ENCODE data around the gene HEPN1. TPM values are rescaled to one million over a fixed set of nuclear protein-coding genes. Genes with fewer than 3 reads are reported as not detected.

HEPN1 gene
- not detected for total RNA-seq

- Histone ChIP-seq H3K27me3 (no peaks in the 10 kb centered on the region), H3K4me3 (no peak within 1 kb of the TSS), H3K36me3 (no peaks in the 10 kb centered on the region), H3K9ac (ENCODE audit: low read depth in 2 of 2, low read length in 2 of 2) (no peak within 1 kb of the TSS), H3K9me3 (no peaks in the 10 kb centered on the region), H3K27ac (no peak within 1 kb of the TSS), H3K4me1 (no peaks in the 10 kb centered on the region)
- no peak for TF ChIP-seq CTCF (IDR thresholded peaks at IDR 0.05)
- no peak for DNase-seq
- intact Hi-C loops (cut with DNase I), result no loop called here
These were observed at the start of gene HEPN1 for GRCh38 chr11:124918950-124919349. Gene HEPN1, plus strand, starts transcription at chr11:124919250.

GRCh38 chr11:124869331-124869730, 49.7 kb upstream of the HEPN1 start:
- Histone ChIP-seq H3K9ac (ENCODE audit: low read depth in 2 of 2, low read length in 2 of 2) (no peak overlapping the region), H3K27me3 (peaks cover 61% of the 10 kb centered on the region), H3K4me3 (no peak overlapping the region), H3K9me3 (no peaks in the 10 kb centered on the region), H3K36me3 (no peaks in the 10 kb centered on the region), H3K27ac (no peak overlapping the region), H3K4me1 (peaks cover 11% of the 10 kb centered on the region)
- DNase-seq, result no peak
- intact Hi-C loops (cut with DNase I), result no loop called here
- no peak for TF ChIP-seq CTCF (IDR thresholded peaks at IDR 0.05)

GRCh38 chr11:124869856-124870387, 49.1 kb upstream of the HEPN1 start:
- Histone ChIP-seq H3K9me3 (no peaks in the 10 kb centered on the region), H3K9ac (ENCODE audit: low read depth in 2 of 2, low read length in 2 of 2) (no peak overlapping the region), H3K27ac (no peak overlapping the region), H3K27me3 (peaks cover 55% of the 10 kb centered on the region), H3K36me3 (no peaks in the 10 kb centered on the region), H3K4me3 (no peak overlapping the region), H3K4me1 (peaks cover 11% of the 10 kb centered on the region)
- no peak for TF ChIP-seq CTCF (IDR thresholded peaks at IDR 0.05)
- no peak for DNase-seq
- intact Hi-C loops (cut with DNase I), result no loop called here

- peaks cover 11% of the 10 kb centered on the region for H3K4me1 ChIP-seq
- no peak for DNase-seq
- TF ChIP-seq CTCF (IDR thresholded peaks at IDR 0.05), result no peak
- peaks cover 50% of the 10 kb centered on the region for H3K27me3 ChIP-seq
- no peak overlapping the region for H3K9ac ChIP-seq (ENCODE audit: low read depth in 2 of 2, low read length in 2 of 2)
- H3K36me3 ChIP-seq, result no peaks in the 10 kb centered on the region
- intact Hi-C loops (cut with DNase I), result no loop called here
- no peak overlapping the region for H3K27ac ChIP-seq
- H3K9me3 ChIP-seq, result no peaks in the 10 kb centered on the region
- H3K4me3 ChIP-seq, result no peak overlapping the region
These were observed 48.6 kb upstream of the HEPN1 start for GRCh38 chr11:124870430-124870829.

- no peak overlapping the region for H3K27ac ChIP-seq
- no peak overlapping the region for H3K4me3 ChIP-seq
- peaks cover 6% of the 10 kb centered on the region for H3K4me1 ChIP-seq
- H3K9me3 ChIP-seq, result no peaks in the 10 kb centered on the region
- intact Hi-C loops (cut with DNase I), result no loop called here
- no peak overlapping the region for H3K9ac ChIP-seq (ENCODE audit: low read depth in 2 of 2, low read length in 2 of 2)
- H3K27me3 ChIP-seq, result peaks cover 31% of the 10 kb centered on the region
- TF ChIP-seq CTCF (IDR thresholded peaks at IDR 0.05), result no peak
- DNase-seq, result no peak
- H3K36me3 ChIP-seq, result no peaks in the 10 kb centered on the region
These were observed 46.8 kb upstream of the HEPN1 start for GRCh38 chr11:124872280-124872679.
